GM12872 (cell line): ENCODE measurements around the gene NFATC2.

ENCODE experiments used
- CTCF ChIP-seq: IDR thresholded peaks from 3 replicates; pipeline ENCODE4 v1.5.1; 2011; ENCODE audit warnings: low read depth, mild to moderate bottlenecking, low read length, moderate library complexity; ENCODE audit not compliant: insufficient read depth

NFATC2 gene

GRCh38 chr20:51460163-51460562 is 82.4 kb downstream of the NFATC2 start:
- TF ChIP-seq CTCF, result no peak

GRCh38 chr20:51458751-51459439 is 83.6 kb downstream of the NFATC2 start:
- TF ChIP-seq CTCF, result no peak

- TF ChIP-seq CTCF, result no peak
Measured at GRCh38 chr20:51457533-51457932, 85.0 kb downstream of the NFATC2 start.

- TF ChIP-seq CTCF, result no peak
Measured at GRCh38 chr20:51456511-51457509, 85.7 kb downstream of the NFATC2 start.

GRCh38 chr20:51454250-51454865 is 88.2 kb downstream of the NFATC2 start:
- TF ChIP-seq CTCF, result no peak

- no peak for TF ChIP-seq CTCF
Measured at GRCh38 chr20:51452734-51453365, 89.7 kb downstream of the NFATC2 start.
